Prostate gland (tissue), 2 donors: ENCODE data around the gene RPTOR. TPM values are rescaled to one million over a fixed set of nuclear protein-coding genes. Genes with fewer than 3 reads are reported as not detected.

ENCODE experiments used
- DNase-seq: peaks from one replicate; pipeline ENCODE4 v3.0.0-alpha.2; 2019; ENCODE audit warnings: low spot score
- H3K27ac ChIP-seq, 2 donors: fragments of 200-600 bp; sonication (generic); 2 replicates each; pipeline ENCODE4 v1.5.1; 2017 to 2019
- H3K27me3 ChIP-seq: fragments of 200-600 bp; sonication (generic); replicated peaks from 2 replicates; pipeline ENCODE4 v1.5.1; 2019; ENCODE audit not compliant: insufficient read depth
- H3K36me3 ChIP-seq, 2 donors: fragments of 200-600 bp; sonication (generic); 1 replicate in 1 of 2; 2 replicates in 1 of 2; pipeline versions ENCODE4 v1.5.1 to v1.8.1; 2017 to 2019
- H3K4me1 ChIP-seq: fragments of 200-600 bp; sonication (generic); replicated peaks from 2 replicates; pipeline ENCODE4 v1.5.1; 2019
- H3K4me3 ChIP-seq, 2 donors: fragments of 200-600 bp; sonication (generic); 2 replicates each; pipeline ENCODE4 v1.5.1; 2017 to 2019
- H3K9me3 ChIP-seq: fragments of 200-600 bp; sonication (generic); 2 replicates; pipeline ENCODE4 v1.5.1; 2017
- CTCF ChIP-seq, 4 experiments: fragments of 200-600 bp in 2 of 4; fragments of 450-650 bp in 2 of 4; sonication (generic) in 2 of 4; IDR thresholded peaks; 1 replicate in 3 of 4; 2 replicates in 1 of 4; pipeline ENCODE4 v1.5.1; 2016 to 2019; ENCODE audit warnings: antibody characterized with exemption in 4 of 4, mild to moderate bottlenecking in 2 of 4, moderate library complexity in 2 of 4
- POLR2A ChIP-seq: fragments of 450-650 bp; IDR thresholded peaks from one replicate; pipeline ENCODE4 v1.6.1; 2016; ENCODE audit warnings: antibody characterized with exemption, mild to moderate bottlenecking
- POLR2AphosphoS5 ChIP-seq: sonication (generic); formaldehyde crosslinking; IDR thresholded peaks from one replicate; pipeline ENCODE4 v1.6.1; 2017; ENCODE audit warnings: antibody characterized with exemption
- WGBS: methylation state at CpG from one replicate; pipeline ENCODE4 v1.1.5; 2018; 5-methylcytosine and 5-hydroxymethylcytosine counted together
- intact Hi-C: fragments of 100-400 bp; cut with DNase I; formaldehyde crosslinking; loops from one replicate; pipeline ENCODE4 v1.14.2; 2022
- total RNA-seq, 2 donors: library from RNA; depleted of rRNA; stranded (reverse); fragments of >200 nt; gene quantifications; one replicate each; pipeline ENCODE4 v1.1.0, GENCODE V29; 2016

The RPTOR gene
- total RNA-seq, 2 donors from 2014 or later, result 30.3 to 62.5 TPM

- 80% methylated on average over 16 of the region's 16 CpGs for WGBS
- no peak overlapping the region for H3K4me3 ChIP-seq
- no peak for DNase-seq
- H3K36me3 ChIP-seq, result no peaks in the 10 kb centered on the region
- intact Hi-C loops, result no loop called here
- TF ChIP-seq CTCF (IDR thresholded peaks at IDR 0.05) (no peak), POLR2AphosphoS5 (no peak), POLR2A (no peak)
- H3K27me3 ChIP-seq, result no peaks in the 10 kb centered on the region
- no peaks in the 10 kb centered on the region for H3K9me3 ChIP-seq
- H3K27ac ChIP-seq, result no peak overlapping the region
- H3K4me1 ChIP-seq, result no peaks in the 10 kb centered on the region
These were observed 180.2 kb downstream of the RPTOR start for GRCh38 chr17:80724775-80725266.

- H3K4me1 ChIP-seq, result no peaks in the 10 kb centered on the region
- H3K4me3 ChIP-seq, result no peak overlapping the region
- H3K27ac ChIP-seq, result no peak overlapping the region
- no peaks in the 10 kb centered on the region for H3K9me3 ChIP-seq
- intact Hi-C loops, result no loop called here
- no peaks in the 10 kb centered on the region for H3K27me3 ChIP-seq
- TF ChIP-seq POLR2AphosphoS5 (no peak), POLR2A (no peak), CTCF (IDR thresholded peaks at IDR 0.05) (no peak)
- no peak for DNase-seq
- WGBS, result 75% methylated on average over 8 of the region's 8 CpGs
- no peaks in the 10 kb centered on the region for H3K36me3 ChIP-seq
These were observed 180.9 kb downstream of the RPTOR start for GRCh38 chr17:80725517-80725916.

- WGBS, result 90% methylated on average over 42 of the region's 42 CpGs
- H3K27me3 ChIP-seq, result no peaks in the 10 kb centered on the region
- no peak for TF ChIP-seq POLR2AphosphoS5
- TF ChIP-seq POLR2A, result no peak
- TF ChIP-seq CTCF (IDR thresholded peaks at IDR 0.05), result no peak
These were observed 182.1 kb downstream of the RPTOR start for GRCh38 chr17:80726558-80727408.

GRCh38 chr17:80727409-80727755, 182.7 kb downstream of the RPTOR start:
- intact Hi-C loops, result no loop called here
- TF ChIP-seq POLR2AphosphoS5, result no peak
- no peak for TF ChIP-seq CTCF (IDR thresholded peaks at IDR 0.05)
- no peak for TF ChIP-seq POLR2A
- Histone ChIP-seq H3K4me3 (no peak overlapping the region), H3K4me1 (no peaks in the 10 kb centered on the region), H3K27me3 (no peaks in the 10 kb centered on the region), H3K36me3 (no peaks in the 10 kb centered on the region), H3K9me3 (no peaks in the 10 kb centered on the region), H3K27ac (no peak overlapping the region)
- DNase-seq, result no peak
- WGBS, result 94% methylated on average over 13 of the region's 13 CpGs

More at GRCh38 chr17:80726558-80727408, 182.1 kb downstream of the RPTOR start:
- H3K4me3 ChIP-seq, result no peak overlapping the region
- no peak overlapping the region for H3K27ac ChIP-seq
- no peaks in the 10 kb centered on the region for H3K9me3 ChIP-seq
- intact Hi-C loops, result no loop called here
- no peaks in the 10 kb centered on the region for H3K36me3 ChIP-seq
- no peaks in the 10 kb centered on the region for H3K4me1 ChIP-seq
- DNase-seq, result no peak

GRCh38 chr17:80729016-80729415, 184.4 kb downstream of the RPTOR start:
- 70% methylated on average over 7 of the region's 7 CpGs for WGBS
- TF ChIP-seq POLR2AphosphoS5, result no peak
- Histone ChIP-seq H3K9me3 (no peaks in the 10 kb centered on the region), H3K27ac (no peak overlapping the region), H3K27me3 (no peaks in the 10 kb centered on the region), H3K36me3 (no peaks in the 10 kb centered on the region), H3K4me3 (no peak overlapping the region), H3K4me1 (no peaks in the 10 kb centered on the region)
- DNase-seq, result no peak
- intact Hi-C loops, result no loop called here
